GM19099 (cell line): ENCODE results near the gene SLC19A3.
"Not testable (repeated sequence)": the region's sequence is repeated elsewhere in the genome, so short reads cannot be mapped to it uniquely, and the experiment has no call there.

Experiments
- POLR2A ChIP-seq: IDR thresholded peaks from 3 replicates; pipeline ENCODE4 v1.6.1; 2011; ENCODE audit warnings: low read depth; ENCODE audit not compliant: insufficient read length; ENCODE audit errors: extremely low read depth

SLC19A3 gene

DNA sequence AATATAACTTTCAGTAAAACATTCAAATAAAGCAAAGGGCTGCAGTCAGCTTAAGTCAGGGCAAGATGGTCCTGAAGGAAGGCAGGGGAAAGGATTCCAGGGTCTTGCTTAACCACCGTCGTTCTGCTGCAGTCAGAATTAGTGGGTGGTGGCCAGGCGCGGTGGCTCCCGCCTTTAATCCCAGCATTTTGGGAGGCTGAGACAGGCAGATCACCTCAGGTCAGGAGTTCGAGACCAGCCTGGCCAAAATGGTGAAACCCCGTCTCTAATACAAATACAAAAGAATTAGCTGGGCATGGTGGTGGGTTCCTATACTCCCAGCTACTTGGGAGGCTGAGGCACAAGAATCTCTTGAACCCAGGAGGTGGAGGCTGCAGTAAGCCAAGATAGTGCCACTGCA lies 6.8 kb downstream of the SLC19A3 start:
- no peak for TF ChIP-seq POLR2A

DNA sequence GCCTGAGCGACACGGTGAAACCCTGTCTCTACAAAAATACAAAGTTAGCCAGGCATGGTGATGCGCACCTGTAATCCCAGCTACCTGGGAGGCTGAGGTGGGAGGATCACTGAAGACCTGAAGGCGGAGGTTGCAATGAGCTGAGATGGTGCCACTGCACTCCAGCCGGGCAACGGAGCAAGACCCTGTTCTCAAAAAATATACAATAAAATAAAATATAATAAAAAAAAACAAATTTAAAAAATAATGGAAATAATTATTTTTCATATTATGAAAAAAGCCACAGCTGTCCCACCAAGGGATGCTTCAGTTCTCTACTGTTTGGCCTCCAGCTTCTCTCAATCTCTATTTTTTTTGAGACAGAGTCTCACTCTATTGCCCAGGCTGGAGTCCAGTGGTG lies 10.4 kb downstream of the SLC19A3 start:
- TF ChIP-seq POLR2A = no peak

GRCh38 chr2:227706859-227707258 lies 11.0 kb downstream of the SLC19A3 start:
- TF ChIP-seq POLR2A = no peak

GRCh38 chr2:227703961-227704360 lies 13.9 kb downstream of the SLC19A3 start:
- no peak for TF ChIP-seq POLR2A

GRCh38 chr2:227703280-227703732 lies 14.5 kb downstream of the SLC19A3 start:
- TF ChIP-seq POLR2A = no peak

- TF ChIP-seq POLR2A = no peak
Observed at GRCh38 chr2:227701556-227701955, 16.3 kb downstream of the SLC19A3 start.

DNA sequence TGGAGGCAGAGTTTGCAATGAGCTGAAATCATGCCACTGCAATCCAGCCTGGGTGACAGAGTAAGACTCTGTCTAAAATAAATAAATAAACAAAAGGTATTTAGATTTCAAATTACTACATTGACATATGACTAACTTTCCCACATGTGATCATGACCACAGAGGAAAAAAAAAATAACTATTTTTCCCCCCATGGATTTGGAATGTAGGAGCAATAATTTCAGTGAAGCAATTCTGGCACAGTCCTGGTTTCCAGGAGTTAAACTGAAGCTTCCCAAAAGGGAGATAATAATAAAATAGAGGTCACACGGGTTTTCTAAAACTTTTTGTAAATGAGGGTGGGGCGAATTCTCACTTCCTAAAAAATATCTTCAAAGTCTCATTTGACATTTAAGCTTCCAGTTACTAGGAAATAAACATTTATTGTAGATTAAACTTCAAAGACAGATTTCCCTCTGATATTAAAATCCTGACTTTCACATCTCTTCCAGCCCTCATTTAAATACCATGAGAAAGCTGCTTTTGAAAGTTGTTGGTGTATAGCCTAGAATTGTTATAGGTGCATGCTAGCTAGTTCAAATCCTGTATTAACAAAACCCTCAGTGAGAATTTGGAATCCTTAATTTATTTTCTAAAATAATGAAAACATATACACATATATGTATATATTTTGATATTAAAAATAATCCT lies 20.7 kb downstream of the SLC19A3 start:
- no peak for TF ChIP-seq POLR2A

DNA sequence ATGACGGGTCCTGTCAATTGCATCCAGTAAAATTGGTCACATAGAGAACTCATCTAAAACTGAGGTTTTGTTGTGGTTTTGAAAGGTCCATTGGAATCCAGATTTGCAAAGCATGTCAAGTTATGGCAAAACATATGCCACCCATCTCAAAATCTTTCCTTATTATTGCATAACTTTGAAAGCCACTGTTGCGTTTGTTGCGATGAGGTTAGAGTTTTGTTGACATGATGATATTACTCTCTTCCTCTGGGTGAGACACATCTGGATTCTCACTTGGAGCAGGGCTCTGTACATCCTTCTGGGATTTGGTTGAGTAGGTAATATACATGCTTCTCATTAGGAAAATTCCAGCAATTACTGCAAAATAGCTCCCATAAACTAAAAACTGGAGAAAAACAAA lies 30.6 kb downstream of the SLC19A3 start:
- no peak for TF ChIP-seq POLR2A

GRCh38 chr2:227684258-227684657 lies 33.6 kb downstream of the SLC19A3 start:
- TF ChIP-seq POLR2A = no peak

DNA sequence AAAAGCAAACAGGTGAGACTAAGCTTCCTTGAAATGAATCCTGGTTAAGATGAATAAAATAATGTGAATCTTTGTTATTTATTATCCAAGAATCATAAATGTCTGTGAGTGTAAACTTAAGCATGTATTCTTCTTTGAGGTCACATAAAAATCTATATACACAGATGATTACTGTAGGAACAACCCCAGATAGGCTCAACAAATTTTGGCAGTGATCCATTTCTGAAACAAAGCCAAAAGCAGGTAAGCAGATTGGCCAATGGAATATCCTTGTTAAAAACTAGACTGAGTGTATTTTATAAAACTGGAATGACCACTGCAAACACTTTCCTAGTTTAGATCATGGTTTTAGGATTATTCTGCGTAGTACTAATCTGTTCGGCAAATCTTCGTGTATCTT lies 39.9 kb downstream of the SLC19A3 start:
- TF ChIP-seq POLR2A = no peak

DNA sequence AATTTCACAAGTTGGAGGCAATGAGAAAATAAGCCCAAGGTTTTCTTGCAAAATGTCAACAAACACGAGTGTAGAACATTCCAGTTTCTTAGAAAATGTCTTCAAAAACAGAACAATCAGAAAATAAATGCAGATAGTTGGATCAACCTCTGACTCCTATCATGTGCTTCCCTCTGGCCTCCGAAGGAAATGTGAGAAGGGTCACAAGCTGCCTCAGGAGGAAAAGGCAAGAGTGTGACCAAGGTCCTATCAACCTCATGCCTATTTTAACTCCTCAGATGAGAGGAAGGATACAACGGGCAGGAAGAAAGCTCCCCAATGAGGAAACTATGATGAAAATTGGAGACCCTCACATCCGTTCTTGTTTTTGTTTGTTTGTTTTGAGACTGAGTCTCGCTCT lies 43.3 kb downstream of the SLC19A3 start:
- TF ChIP-seq POLR2A = no peak

GRCh38 chr2:227671170-227671905 lies 46.5 kb downstream of the SLC19A3 start:
- TF ChIP-seq POLR2A = no peak

DNA sequence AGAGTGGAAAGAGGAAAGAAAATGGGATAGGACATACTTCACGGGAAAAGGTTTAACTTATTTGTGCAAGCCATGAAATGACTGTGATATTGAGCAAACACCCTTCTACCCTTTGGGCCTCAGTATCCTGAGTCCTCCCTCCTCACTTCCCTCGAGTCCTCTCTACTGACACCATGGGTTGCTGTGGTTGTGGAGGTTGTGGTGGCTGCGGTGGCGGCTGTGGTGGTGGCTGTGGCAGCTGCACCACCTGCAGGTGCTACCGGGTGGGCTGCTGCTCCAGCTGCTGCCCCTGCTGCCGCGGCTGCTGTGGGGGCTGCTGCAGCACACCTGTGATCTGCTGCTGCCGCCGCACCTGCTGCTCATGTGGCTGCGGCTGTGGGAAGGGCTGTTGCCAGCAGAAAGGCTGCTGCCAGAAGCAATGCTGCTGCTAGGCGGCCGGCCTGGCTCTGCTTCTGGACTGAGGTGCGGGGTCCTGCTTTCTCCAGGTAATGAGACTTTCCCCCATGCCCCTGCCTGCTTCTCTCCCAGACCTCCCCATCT lies 51.1 kb downstream of the SLC19A3 start, which contains the start of gene SCYGR5:
SCYGR5 (plus strand) TSS at position 174 of the 540 bp plus-strand sequence; CDS start at position 174, 0 bp downstream.
- not testable (repeated sequence) for TF ChIP-seq POLR2A

- TF ChIP-seq POLR2A = no peak
Observed at GRCh38 chr2:227665189-227665940, 52.5 kb downstream of the SLC19A3 start.

DNA sequence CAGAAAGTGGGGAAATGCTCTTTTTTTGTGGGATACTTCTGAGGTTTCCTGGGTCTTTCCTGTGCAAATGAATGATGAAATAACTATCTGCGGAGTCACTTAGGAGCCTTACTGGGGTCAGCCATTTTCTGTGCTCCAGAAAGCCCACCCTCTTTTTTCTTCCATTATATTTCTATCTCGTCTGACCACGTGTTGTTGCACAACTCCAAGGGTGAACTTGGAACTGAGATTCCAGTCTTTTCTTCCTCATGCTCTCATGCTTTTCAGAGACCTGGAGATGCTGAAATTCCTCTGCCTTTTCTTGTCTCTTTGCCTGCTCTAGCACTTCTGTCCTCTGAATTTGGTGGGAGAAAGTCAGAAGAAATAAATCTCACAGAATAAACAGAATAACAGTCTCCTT lies 56.0 kb downstream of the SLC19A3 start:
- TF ChIP-seq POLR2A = no peak
